ENCODE measurements around the gene FGF1.

The FGF1 gene

DNA sequence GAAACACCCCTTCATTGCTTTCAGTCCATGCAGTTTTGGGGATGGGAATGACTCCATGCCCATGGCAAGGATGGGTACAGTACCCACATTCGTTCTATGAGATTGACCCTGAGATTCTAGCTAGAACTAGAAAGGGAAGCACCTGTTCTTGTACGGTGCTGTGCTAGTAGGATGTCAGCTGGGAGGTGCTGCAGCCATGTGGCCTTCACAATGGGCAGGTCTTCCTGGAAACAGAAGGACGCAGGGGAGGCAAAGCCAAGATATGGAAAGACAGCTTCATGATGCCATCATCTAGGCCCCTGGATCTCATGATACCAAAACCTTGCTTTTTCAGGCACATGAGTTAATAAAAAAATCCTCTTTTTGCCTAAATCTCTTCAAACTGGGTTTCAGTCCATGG is 10.5 kb upstream of the FGF1 start:
- DNase-seq (ENCODE audit: low read depth in 2 of 2) = no peak

GRCh38 chr5:142694092-142694856 is 8.4 kb upstream of the FGF1 start:
- DNase-seq (ENCODE audit: low read depth in 2 of 2) = no peak

- no peak for DNase-seq (ENCODE audit: low read depth in 2 of 2)
Observed at GRCh38 chr5:142692321-142692894, 6.5 kb upstream of the FGF1 start.

DNA sequence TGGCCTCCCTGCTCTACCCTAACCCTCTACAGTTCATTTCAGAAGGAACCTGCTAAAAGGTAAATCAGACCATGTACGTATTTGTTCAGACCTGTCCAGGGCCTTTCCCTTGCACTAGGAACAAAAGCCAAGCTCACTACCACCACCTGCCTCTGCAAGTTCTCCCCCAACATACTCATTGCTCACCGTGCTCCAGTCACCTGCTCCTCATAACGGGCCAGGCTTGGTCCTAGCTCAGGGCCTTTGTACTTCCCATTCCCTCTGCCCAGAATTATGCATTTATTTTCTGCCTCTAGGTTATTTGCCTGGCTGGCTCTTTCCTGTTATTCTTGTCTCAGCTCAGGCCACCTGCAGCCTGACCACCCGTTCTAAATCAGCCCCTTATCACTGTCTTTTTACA is 4.8 kb upstream of the FGF1 start:
- DNase-seq (ENCODE audit: low read depth in 2 of 2) = no peak

DNA sequence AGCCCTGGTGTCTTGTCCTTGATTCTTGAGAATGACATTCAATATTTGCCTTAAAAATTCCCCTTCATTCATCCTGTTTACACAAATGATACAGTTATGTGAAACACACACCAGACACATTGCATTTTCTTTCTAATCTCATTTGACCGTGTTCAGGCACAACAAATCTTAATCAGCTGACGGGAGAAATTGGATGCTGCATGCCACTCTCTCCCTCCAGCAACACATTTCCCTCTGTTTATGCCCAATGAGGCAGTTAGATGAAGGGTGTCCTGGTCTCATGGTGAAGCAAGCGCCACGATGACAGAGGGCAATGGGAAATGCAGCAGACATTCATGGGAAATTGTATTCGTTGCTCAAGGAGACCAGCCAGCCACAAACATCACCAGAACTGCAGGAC is 3.2 kb upstream of the FGF1 start:
- DNase-seq (ENCODE audit: low read depth in 2 of 2) = no peak

DNA sequence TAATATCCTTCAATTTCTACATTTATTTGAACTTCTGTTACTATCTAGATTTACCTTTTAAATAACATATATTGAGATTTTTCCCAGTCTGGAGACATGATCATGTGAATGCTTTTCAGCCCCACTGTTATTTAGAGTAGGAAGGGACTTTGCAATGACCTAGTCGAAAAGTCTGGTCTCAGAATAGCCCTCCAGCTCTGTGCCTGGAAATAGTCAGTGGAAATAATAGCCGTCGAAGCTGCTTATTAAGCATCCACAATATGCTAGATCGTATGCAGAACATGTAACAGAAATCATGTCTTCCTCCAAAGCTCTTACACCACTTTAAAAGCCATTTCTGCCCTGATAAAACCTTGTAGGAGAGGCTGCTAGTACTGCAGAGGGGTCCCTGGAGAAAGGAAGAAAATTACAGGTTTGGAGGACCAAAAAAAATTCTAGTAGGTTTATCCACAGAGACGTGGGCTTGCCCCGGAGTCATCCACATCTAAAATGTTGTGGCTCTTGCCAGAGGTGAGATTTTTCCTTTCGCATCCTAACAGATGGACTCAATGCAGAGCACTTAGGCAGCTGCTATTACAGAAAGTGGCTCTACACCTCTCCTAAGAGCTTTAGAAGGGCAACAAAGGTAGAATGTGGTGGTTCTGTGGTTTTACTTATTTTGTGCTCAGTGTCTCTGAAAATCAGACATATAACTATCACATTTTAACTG is 2.5 kb upstream of the FGF1 start:
- DNase-seq (ENCODE audit: low read depth in 2 of 2) = no peak

DNA sequence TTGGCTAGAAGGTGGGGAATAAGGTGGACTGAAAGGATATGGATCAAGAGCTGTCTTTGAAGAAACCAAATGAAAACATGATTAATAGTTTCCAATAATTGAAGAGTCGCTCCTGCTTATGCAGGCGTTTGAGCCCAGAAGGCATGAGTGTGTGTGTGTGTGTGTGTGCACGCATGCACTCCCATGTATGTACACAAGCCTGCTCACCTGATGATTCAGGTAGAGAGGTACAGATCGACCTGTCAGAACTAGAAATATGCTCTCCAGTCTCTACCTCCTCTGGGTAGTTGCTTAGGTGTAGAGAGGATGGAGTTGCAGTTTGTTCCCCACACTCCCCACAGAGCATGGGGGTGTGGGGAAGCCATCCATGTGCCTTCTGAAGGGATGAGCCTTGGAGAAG is 1.1 kb upstream of the FGF1 start:
- no peak for DNase-seq (ENCODE audit: low read depth in 2 of 2)

- no peak for DNase-seq (ENCODE audit: low read depth in 2 of 2)
Observed at GRCh38 chr5:142686210-142686734, 382 bp upstream of the FGF1 start.

- no peak for DNase-seq (ENCODE audit: low read depth in 2 of 2)
Observed at GRCh38 chr5:142684508-142685041, 1.3 kb downstream of the FGF1 start.

- DNase-seq (ENCODE audit: low read depth in 2 of 2) = no peak
Observed at GRCh38 chr5:142683881-142684505, 1.9 kb downstream of the FGF1 start.

GRCh38 chr5:142683116-142683515 is 2.8 kb downstream of the FGF1 start:
- DNase-seq (ENCODE audit: low read depth in 2 of 2) = no peak

- DNase-seq (ENCODE audit: low read depth in 2 of 2) = no peak
Observed at GRCh38 chr5:142680605-142681259, 5.2 kb downstream of the FGF1 start.

DNA sequence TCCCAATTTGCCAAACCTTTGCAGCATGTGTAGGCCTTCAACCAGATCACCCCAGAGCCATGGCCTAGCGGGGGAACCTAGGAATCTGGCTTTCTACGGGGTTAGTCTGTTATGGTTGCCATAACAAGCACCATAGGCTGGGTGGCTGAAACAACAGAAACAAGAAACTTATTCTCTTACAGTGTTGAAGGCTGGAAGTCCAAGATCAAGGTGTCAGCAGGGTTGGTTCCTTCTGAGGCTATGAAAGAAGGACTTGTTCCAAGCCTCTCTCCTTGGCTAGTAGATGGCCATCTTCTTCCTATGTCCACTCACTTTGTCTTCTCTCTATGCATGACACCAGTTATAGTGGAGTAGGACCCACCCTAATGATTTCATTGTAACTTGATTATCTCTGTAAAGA is 6.1 kb downstream of the FGF1 start:
- DNase-seq (ENCODE audit: low read depth in 2 of 2) = no peak

- no peak for DNase-seq (ENCODE audit: low read depth in 2 of 2)
Observed at GRCh38 chr5:142678529-142678928, 7.4 kb downstream of the FGF1 start.

GRCh38 chr5:142677198-142677597 is 8.7 kb downstream of the FGF1 start:
- DNase-seq (ENCODE audit: low read depth in 2 of 2) = no peak

DNA sequence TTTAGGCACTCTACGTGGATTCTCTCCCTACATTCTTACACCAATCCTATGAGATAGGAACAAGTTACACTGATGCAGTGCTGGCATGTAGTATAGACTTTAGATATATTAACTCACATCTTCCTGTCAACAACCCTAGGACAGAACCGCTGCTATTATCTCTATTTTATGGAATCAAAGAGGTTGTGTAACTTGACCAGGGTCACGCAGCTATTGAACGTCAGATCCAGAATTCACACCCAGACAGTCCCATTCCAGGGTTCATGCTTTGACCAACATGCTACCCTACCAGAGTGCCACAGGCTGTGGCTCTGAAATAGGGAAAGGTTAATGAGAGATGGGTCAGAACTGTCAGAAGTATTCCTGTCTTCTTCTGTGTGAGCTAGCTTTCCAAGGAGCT is 9.6 kb downstream of the FGF1 start:
- no peak for DNase-seq (ENCODE audit: low read depth in 2 of 2)

DNA sequence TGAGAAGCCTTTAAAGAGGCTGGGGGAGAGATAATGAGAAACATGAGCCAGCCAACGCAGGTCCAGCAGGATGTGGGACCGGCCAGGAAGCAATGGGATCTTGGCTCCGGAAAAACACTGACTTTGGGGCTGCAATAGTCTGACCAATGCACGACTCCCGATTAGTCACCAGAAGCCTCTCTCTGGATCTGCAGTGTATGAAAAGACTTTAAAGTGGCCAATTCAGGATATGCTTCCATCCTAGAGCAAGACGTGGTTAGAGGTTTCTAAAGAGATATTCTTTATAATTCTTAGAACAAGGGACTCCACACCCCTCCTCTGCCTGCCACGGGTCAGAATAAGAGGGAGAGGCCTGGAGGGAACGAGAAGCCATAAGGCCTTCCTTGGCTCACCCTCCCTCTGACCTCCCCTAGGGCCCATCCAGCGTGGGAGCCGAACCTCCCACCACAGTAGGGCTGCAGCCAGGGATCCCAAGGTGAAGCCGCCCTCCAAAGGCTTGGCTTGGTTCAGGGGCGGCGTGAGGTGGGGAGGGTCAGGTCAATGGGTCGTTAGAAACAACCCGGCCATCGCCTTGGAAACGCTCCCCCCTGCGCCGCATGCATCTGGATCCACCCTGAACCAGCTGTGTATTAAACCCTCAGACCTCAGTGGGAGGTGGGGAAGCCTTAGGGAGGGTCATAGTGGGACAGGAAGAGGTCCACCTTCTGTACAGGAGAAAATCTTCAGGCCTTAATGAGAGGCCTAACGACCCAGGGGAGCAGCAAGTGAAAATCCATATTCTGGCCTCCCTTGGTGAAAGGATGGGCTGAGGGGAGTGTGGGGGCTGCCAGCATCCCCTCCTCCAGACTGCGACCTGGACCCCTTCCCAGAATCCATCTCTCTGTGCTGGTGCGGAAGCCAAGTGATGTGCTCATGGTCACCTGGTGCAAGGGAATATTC is 11.1 kb downstream of the FGF1 start:
- DNase-seq (ENCODE audit: low read depth in 2 of 2) = no peak

GRCh38 chr5:142671801-142672200 is 14.1 kb downstream of the FGF1 start:
- no peak for DNase-seq (ENCODE audit: low read depth in 2 of 2)

DNA sequence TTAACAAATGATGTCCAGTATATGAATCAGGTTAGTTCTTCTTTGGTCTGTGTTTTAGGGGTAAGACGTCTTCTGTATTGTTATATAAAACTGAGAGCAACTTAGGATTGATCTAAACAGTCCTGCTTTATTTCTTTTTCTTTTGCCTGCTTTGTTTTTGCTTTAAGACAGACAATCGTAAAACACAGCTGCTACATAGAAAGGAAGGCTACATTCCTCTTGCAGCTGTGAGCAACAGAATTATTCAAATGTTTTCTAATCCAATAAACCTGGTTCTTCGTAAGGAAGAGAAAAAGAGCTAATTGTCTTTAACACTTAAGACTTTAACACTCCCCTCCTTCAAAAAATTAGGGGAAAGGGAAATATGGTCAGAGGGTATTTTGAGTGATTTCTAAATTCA is 14.6 kb downstream of the FGF1 start:
- no peak for DNase-seq (ENCODE audit: low read depth in 2 of 2)

DNA sequence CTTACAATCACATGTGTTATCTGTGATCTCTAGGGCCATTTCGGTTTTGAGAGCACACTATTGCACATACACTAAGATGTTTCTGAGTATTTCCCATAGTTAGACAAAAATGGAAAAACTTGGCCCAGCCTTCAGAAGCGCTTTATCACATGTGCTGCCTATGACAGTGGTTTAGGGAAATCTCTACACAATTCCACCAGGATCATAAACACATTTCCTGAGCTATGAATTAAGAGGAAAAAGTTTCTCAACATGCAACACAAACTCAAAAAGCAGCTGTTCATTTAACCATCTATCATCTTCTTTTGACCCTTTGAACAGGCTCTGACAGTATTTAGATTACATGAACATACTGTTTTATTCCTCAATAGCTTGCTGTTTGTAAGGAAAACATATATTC is 15.1 kb downstream of the FGF1 start:
- no peak for DNase-seq (ENCODE audit: low read depth in 2 of 2)

GRCh38 chr5:142669477-142669876 is 16.4 kb downstream of the FGF1 start:
- no peak for DNase-seq (ENCODE audit: low read depth in 2 of 2)

Measured in stimulated activated CD4-positive, alpha-beta T cell treated with anti-CD3 and anti-CD28 coated beads, Interleukin-12 subunit alpha, Interleukin-12 subunit beta, amount 100 ng/mL, for 24 hours (primary cell).